Left lobe of liver (tissue), 2 donors: Measurements from ENCODE around the gene HAPLN2. TPM values are rescaled to one million over a fixed set of nuclear protein-coding genes. Genes with fewer than 3 reads are reported as not detected.
"Not testable (repeated sequence)": the region's sequence is repeated elsewhere in the genome, so short reads cannot be mapped to it uniquely, and the experiment has no call there.

ENCODE experiments used
- ATAC-seq: fragments of 200-7000 bp; cut with Tn5 transposase; one replicate; pipeline ENCODE4 v1.9.1; 2020; ENCODE audit warnings: mild to moderate bottlenecking, moderate library complexity
- DNase-seq: peaks from one replicate; pipeline ENCODE4 v3.0.0-alpha.2; 2020; ENCODE audit warnings: low spot score
- total RNA-seq: library from RNA; stranded (reverse); gene quantifications from one replicate; pipeline ENCODE4 v1.2.1, GENCODE V29; 2021
- donor health status: DM: no; HTN: no; CAD: no; lungs with moderate emphysema.
- donor health status: DM: no; HTN: yes; CAD: no.

HAPLN2 gene
- not detected for total RNA-seq

GRCh38 chr1:156618853-156619581 lies at the start of gene HAPLN2:
HAPLN2 (plus strand) TSS chr1:156619415; CDS start chr1:156623491, 4,076 bp downstream.
- ATAC-seq (peak; percentile 57), DNase-seq (no peak)

GRCh38 chr1:156571261-156571852 lies 47.9 kb upstream of the HAPLN2 start:
- ATAC-seq (no peak), DNase-seq (no peak)

DNA sequence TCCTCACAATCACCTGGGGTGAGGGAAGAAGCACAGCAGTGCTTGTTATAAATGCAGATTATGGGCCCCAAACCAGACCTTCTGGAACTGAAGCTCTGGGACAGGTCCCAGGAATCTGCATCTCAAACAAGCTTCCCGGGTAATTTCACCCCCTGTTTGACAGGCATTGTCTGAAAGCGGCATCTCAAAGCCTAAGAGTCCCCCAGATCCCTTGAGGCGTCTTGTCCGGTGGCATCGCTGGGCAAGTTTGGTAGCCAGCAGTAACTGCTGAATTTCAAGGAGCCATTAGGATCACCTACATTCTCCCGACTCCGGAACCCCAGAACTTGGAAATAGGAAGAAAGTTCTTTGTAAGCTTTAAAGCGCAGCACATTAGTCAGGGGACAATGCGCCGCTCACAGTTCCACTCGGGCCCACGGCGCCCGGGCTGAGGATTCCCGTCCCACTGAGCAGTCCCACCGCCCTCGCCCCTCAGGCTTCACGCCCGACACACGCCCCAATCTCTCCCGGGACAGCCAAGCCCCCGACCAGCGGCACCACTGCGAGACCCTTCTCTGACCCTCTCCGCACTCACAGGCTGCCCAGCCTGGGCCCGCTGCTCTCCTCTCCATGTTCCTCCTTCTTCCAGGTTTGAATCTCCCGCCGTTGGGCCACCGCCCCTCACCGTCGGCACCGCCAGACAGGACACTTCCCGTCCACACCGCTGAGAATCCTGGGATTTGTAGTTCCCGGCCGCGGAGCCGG lies 47.1 kb upstream of the HAPLN2 start, which contains the start of gene IQGAP3:
Gene IQGAP3, minus strand, starts transcription at position 647 of the 744 bp plus-strand sequence. Its CDS starts 36 bp downstream, at position 611.
- ATAC-seq, result peak; percentile 99
- peak; percentile 87 for DNase-seq

GRCh38 chr1:156572663-156573018 lies 46.6 kb upstream of the HAPLN2 start:
- no peak for ATAC-seq
- no peak for DNase-seq

DNA sequence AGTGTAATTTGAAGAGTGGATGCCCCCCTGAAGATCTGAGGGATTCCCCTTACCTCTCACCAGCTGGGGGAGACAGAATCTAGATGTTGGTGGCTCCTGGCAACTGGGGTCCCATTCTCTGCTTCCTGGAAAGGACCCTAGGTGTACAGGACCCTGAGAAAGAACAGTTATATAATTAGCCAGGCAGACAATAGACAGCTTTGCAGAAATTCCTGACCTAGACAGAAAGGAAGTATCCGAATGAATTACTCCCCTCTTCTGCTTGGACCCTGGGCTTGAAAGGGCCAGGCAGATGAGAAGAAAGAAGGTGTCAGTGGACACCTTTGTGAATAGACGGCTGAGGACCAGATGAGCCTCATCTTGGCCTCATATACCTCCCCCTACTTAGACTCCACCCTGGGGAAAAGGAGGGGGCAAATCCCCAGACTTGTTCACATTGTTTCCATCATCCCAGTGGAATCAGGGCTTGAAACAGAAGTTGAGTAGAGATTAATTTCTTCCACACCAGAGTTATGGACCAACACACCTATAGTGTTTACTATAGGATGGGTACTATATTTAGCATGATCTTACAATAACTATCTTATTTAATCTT lies 45.1 kb upstream of the HAPLN2 start:
- DNase-seq (no peak), ATAC-seq (no peak)

- DNase-seq, result no peak
- ATAC-seq, result no peak
Observed at GRCh38 chr1:156577550-156577949, 41.7 kb upstream of the HAPLN2 start.

- ATAC-seq (no peak), DNase-seq (no peak)
Observed at GRCh38 chr1:156578055-156578454, 41.2 kb upstream of the HAPLN2 start.

- ATAC-seq, result no peak
- DNase-seq, result no peak
Observed at GRCh38 chr1:156579472-156579871, 39.7 kb upstream of the HAPLN2 start, which contains the start of gene TTC24. TTC24 (plus strand) TSS chr1:156579723; CDS start chr1:156581365, 1,642 bp downstream.

DNA sequence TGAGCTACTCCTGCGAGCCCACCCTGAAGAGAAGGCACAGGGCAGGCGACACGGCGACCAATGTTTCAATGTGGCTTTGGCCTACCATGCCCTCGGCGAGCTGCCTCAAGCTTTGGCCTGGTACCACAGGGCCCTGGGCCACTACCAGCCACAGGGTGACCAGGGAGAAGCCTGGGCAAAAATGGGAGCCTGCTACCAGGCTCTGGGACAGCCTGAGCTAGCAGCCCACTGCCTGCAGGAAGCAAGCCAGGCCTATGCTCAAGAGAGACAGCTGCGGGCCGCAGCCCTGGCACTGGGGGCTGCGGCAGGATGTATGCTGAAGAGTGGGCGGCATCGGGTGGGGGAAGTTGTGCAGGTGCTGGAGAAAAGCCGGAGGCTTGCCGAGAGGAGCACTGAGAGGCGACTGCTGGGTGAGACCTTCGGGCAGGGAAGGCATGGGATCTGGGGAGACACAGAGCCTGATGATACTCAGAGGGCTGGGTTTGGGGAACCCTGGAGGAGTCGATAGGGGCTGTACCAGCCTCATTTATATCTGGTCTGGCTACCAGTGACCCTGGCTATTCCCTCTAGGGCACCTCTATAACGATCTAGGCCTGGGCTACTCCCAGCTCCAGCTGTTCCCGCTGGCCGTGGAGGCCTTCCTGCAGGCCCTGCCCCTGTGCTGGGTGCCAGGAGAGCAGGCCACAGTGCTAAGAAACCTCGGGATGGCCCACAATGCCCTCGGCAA lies 37.4 kb upstream of the HAPLN2 start:
- no peak for ATAC-seq
- DNase-seq, result no peak

GRCh38 chr1:156582388-156583017 lies 36.7 kb upstream of the HAPLN2 start:
- DNase-seq (no peak), ATAC-seq (no peak)

DNA sequence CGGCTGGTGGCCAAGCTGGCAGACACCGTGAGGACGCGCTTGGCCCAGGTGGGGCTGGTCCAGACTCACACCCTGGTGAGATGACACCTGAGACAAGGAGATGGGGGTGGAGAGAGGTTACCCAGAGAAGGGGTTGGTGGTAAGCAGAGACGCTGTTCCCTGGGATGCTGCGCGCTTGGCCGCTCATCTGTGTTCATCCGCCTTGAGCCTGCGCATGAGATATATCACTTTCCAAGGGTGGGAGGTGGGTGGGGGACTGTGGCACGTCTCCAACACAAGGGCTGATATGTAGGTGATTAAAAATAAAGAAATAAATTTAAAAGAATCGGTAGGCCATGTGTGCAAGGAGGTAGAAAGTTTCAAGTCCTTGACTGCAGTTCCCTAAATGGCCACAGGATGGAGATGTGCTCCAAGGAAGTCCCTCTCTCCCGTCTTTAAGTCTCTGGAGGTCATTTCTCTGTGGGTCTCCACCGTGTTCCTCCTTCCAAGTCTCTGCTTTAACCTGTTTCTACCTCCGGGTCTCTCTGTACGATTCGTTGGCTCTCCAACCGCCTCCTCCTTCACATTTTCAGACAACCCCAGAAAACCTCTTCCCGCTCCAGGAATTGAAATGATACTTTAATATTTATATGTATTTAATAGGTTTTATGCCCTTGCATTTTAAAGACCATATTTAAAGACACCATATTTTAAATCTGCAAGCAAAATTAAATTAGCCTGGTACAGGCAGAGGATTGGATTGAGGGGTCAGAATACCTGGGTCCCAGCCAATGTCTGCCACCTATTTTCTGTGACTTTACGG lies 35.2 kb upstream of the HAPLN2 start:
- DNase-seq (peak; percentile 59), ATAC-seq (peak; percentile 87)

- ATAC-seq (no peak), DNase-seq (no peak)
Observed at GRCh38 chr1:156584813-156585212, 34.4 kb upstream of the HAPLN2 start.

GRCh38 chr1:156586323-156586722 lies 32.9 kb upstream of the HAPLN2 start:
- ATAC-seq (no peak), DNase-seq (no peak)

GRCh38 chr1:156586892-156587477 lies 32.2 kb upstream of the HAPLN2 start:
- no peak for DNase-seq
- no peak for ATAC-seq

GRCh38 chr1:156587927-156588326 lies 31.3 kb upstream of the HAPLN2 start:
- not testable (repeated sequence) for DNase-seq, ATAC-seq

- DNase-seq (no peak), ATAC-seq (no peak)
Observed at GRCh38 chr1:156589546-156589945, 29.7 kb upstream of the HAPLN2 start.

DNA sequence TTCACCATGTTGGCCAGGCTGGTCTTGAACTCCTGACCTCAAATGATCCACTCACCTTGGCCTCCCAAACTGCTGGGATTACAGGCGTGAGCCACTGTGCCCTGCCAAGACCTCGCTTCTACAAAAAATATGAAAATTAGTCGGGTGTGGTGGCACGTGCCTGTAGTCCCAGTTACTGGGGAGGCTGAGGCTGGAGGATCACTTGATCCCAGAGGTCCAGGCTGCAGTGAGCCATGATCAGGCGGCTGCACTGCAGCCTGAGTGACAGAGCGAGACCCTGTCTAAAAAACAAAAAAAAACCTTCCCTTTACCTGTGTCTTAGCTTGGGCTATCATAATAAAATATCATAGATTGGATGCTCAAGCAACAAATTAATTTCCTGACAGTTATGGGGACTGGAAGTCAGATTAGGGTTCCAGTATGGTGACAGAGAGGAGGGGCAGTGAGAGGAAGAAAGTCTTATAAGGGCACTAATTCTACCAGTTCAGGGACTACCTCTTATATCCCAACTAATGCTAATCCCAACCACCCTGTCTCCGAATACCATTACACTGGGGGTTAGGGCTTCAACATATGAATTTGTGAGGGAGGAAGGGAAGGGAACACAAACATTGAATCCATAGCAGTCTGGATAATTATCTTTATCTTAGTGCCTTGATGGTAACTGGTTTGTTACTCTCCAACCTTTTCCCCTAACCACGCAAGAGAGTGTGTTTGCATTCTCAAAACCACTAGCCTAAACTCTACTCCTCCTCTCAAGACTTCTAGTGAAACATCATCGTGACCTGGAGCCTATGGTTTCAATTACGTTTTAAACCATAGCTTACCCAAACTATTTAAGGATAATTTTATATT lies 28.7 kb upstream of the HAPLN2 start:
- DNase-seq (no peak), ATAC-seq (no peak)

DNA sequence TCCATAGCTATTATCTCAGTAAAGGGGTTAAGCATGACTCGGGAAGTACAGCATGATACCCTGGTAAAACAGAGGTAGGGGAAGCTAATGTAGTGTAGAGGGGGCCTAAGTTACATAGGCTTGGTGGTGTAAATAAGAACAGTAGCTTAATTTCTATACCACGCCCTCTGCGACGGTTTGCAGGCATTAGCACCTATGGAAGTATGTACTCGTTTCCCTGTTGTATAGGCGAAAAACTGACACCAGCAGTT lies 28.1 kb upstream of the HAPLN2 start:
- ATAC-seq (no peak), DNase-seq (no peak)
